ACC112 (cell line): ENCODE measurements around the gene BNIP3.

ENCODE experiments used
- H2AFZ ChIP-seq: fragments of 200-600 bp; sonication (generic); one replicate; pipeline ENCODE4 v1.6.0; 2017; ENCODE audit warnings: antibody characterized with exemption, low read length; ENCODE audit not compliant: unreplicated experiment
- H3K27ac ChIP-seq: fragments of 200-600 bp; sonication (generic); 2 replicates; pipeline ENCODE4 v1.5.1; 2014; ENCODE audit warnings: low read depth, mild to moderate bottlenecking, antibody characterized with exemption, low read length, moderate library complexity
- H3K27me3 ChIP-seq: fragments of 200-600 bp; sonication (generic); 2 replicates; pipeline ENCODE4 v1.6.1; 2014; ENCODE audit warnings: mild to moderate bottlenecking, antibody characterized with exemption, low read length, moderate library complexity, mixed read lengths; ENCODE audit not compliant: insufficient read depth
- H3K36me3 ChIP-seq: fragments of 200-600 bp; sonication (generic); 2 replicates; pipeline ENCODE4 v1.6.1; 2016; ENCODE audit warnings: mild to moderate bottlenecking, antibody characterized with exemption, low read length, moderate library complexity, mixed read lengths; ENCODE audit not compliant: insufficient read depth
- H3K4me1 ChIP-seq: fragments of 200-600 bp; sonication (generic); one replicate; pipeline ENCODE4 v1.6.1; 2016; ENCODE audit warnings: low read length, mixed read lengths; ENCODE audit not compliant: insufficient read depth, unreplicated experiment, control insufficient read depth
- H3K4me3 ChIP-seq: fragments of 200-600 bp; sonication (generic); 2 replicates; pipeline ENCODE4 v1.5.1; 2014; ENCODE audit warnings: mild to moderate bottlenecking, low read depth, low read length
- H3K79me2 ChIP-seq: fragments of 200-600 bp; sonication (generic); one replicate; pipeline ENCODE4 v1.6.0; 2016; ENCODE audit warnings: low read length; ENCODE audit not compliant: control insufficient read depth, unreplicated experiment, insufficient read depth

BNIP3 gene

DNA sequence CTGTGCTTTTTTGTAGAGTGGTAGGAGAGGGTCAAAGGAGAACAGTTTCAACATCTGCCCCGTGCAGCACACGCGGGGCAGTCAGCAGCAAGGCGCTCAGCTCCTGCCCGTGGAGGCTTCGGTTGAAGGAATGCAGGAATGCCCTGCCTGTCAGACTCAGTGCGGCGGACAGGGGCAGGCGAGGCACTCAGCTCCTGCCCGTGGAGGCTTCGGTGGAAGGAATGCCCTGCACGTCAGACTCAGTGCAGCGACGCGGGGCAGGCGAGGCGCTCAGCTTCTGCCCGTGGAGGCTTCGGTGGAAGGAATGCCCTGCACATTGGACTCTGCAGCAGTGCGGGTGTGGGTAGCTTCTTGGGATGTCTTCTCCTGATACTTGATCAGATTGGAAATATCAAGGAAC lies 43.9 kb downstream of the BNIP3 start:
- Histone ChIP-seq H3K4me1 (no peaks in the 10 kb centered on the region), H3K4me3 (no peak overlapping the region), H2AFZ (no peak overlapping the region), H3K27ac (no peak overlapping the region), H3K79me2 (peaks cover 40% of the 10 kb centered on the region), H3K36me3 (peaks cover 13% of the 10 kb centered on the region; the same call in 1 of the 2 replicates), H3K27me3 (no peaks in the 10 kb centered on the region)

- Histone ChIP-seq H3K79me2 (peaks cover 51% of the 10 kb centered on the region), H2AFZ (no peak overlapping the region), H3K4me1 (no peaks in the 10 kb centered on the region), H3K27me3 (no peaks in the 10 kb centered on the region), H3K27ac (no peak overlapping the region), H3K36me3 (peaks cover 13% of the 10 kb centered on the region; the same call in 1 of the 2 replicates), H3K4me3 (no peak overlapping the region)
Measured at GRCh38 chr10:131936736-131937135, 45.0 kb downstream of the BNIP3 start.

- Histone ChIP-seq H3K36me3 (peaks cover 11% of the 10 kb centered on the region; the same call in 1 of the 2 replicates), H3K4me1 (no peaks in the 10 kb centered on the region), H3K79me2 (peaks cover 55% of the 10 kb centered on the region), H3K27me3 (no peaks in the 10 kb centered on the region), H3K27ac (no peak overlapping the region), H3K4me3 (no peak overlapping the region), H2AFZ (no peak overlapping the region)
Measured at GRCh38 chr10:131936294-131936693, 45.4 kb downstream of the BNIP3 start.

GRCh38 chr10:131935260-131935659 lies 46.5 kb downstream of the BNIP3 start:
- peaks cover 65% of the 10 kb centered on the region for H3K79me2 ChIP-seq
- H3K27me3 ChIP-seq = no peaks in the 10 kb centered on the region
- peaks cover 4% of the 10 kb centered on the region; the same call in 1 of the 2 replicates for H3K36me3 ChIP-seq
- no peak overlapping the region for H3K4me3 ChIP-seq
- H3K27ac ChIP-seq = no peak overlapping the region
- peaks cover 6% of the 10 kb centered on the region for H3K4me1 ChIP-seq
- no peak overlapping the region for H2AFZ ChIP-seq

GRCh38 chr10:131934769-131935168 lies 47.0 kb downstream of the BNIP3 start:
- no peak overlapping the region for H3K27ac ChIP-seq
- no peak overlapping the region for H3K4me3 ChIP-seq
- no peaks in the 10 kb centered on the region for H3K27me3 ChIP-seq
- H3K4me1 ChIP-seq = peaks cover 11% of the 10 kb centered on the region
- peaks cover 4% of the 10 kb centered on the region; the same call in 1 of the 2 replicates for H3K36me3 ChIP-seq
- no peak overlapping the region for H2AFZ ChIP-seq
- peaks cover 70% of the 10 kb centered on the region for H3K79me2 ChIP-seq

- Histone ChIP-seq H3K27ac (no peak overlapping the region), H3K79me2 (peaks cover 78% of the 10 kb centered on the region), H3K4me3 (no peak overlapping the region), H3K36me3 (peaks cover 4% of the 10 kb centered on the region; the same call in 1 of the 2 replicates), H3K4me1 (peaks cover 22% of the 10 kb centered on the region), H3K27me3 (no peaks in the 10 kb centered on the region), H2AFZ (no peak overlapping the region)
Measured at GRCh38 chr10:131933696-131934086, 48.0 kb downstream of the BNIP3 start.

GRCh38 chr10:131933016-131933695 lies 48.6 kb downstream of the BNIP3 start:
- Histone ChIP-seq H3K79me2 (peaks cover 82% of the 10 kb centered on the region), H2AFZ (no peak overlapping the region)

GRCh38 chr10:131931981-131932380 lies 49.7 kb downstream of the BNIP3 start:
- H3K27ac ChIP-seq = no peak overlapping the region
- peaks cover 86% of the 10 kb centered on the region for H3K79me2 ChIP-seq

More at GRCh38 chr10:131933016-131933695, 48.6 kb downstream of the BNIP3 start:
- Histone ChIP-seq H3K36me3 (no peaks in the 10 kb centered on the region), H3K27ac (no peak overlapping the region), H3K4me3 (no peak overlapping the region), H3K4me1 (peaks cover 27% of the 10 kb centered on the region), H3K27me3 (no peaks in the 10 kb centered on the region)

GRCh38 chr10:131930586-131931330 lies 51.0 kb downstream of the BNIP3 start:
- peaks cover 92% of the 10 kb centered on the region for H3K79me2 ChIP-seq
- H3K36me3 ChIP-seq = peaks cover 2% of the 10 kb centered on the region; the same call in 1 of the 2 replicates
- no peak overlapping the region for H2AFZ ChIP-seq
- no peak overlapping the region for H3K27ac ChIP-seq
- peaks cover 34% of the 10 kb centered on the region for H3K4me1 ChIP-seq
- no peak overlapping the region for H3K4me3 ChIP-seq
- no peaks in the 10 kb centered on the region for H3K27me3 ChIP-seq

More at GRCh38 chr10:131931981-131932380, 49.7 kb downstream of the BNIP3 start:
- no peaks in the 10 kb centered on the region for H3K36me3 ChIP-seq
- H3K4me3 ChIP-seq = no peak overlapping the region
- no peak overlapping the region for H2AFZ ChIP-seq
- no peaks in the 10 kb centered on the region for H3K27me3 ChIP-seq
- peaks cover 34% of the 10 kb centered on the region for H3K4me1 ChIP-seq

GRCh38 chr10:131930150-131930549 lies 51.6 kb downstream of the BNIP3 start:
- H3K36me3 ChIP-seq = peaks cover 8% of the 10 kb centered on the region
- no peak overlapping the region for H3K27ac ChIP-seq
- no peak overlapping the region for H2AFZ ChIP-seq
- no peak overlapping the region for H3K4me3 ChIP-seq
- peaks cover 96% of the 10 kb centered on the region for H3K79me2 ChIP-seq
- H3K27me3 ChIP-seq = no peaks in the 10 kb centered on the region
- peaks cover 34% of the 10 kb centered on the region for H3K4me1 ChIP-seq
